ENCODE measurements around the gene VCX2.
A peak's percentile ranks its signal among the peaks of the same experiment; 100 is the strongest.
"Not testable (repeated sequence)": the region's sequence is repeated elsewhere in the genome, so short reads cannot be mapped to it uniquely, and the experiment has no call there.

VCX2 gene

GRCh38 chrX:8171169-8171568, at the start of gene VCX2:
Gene VCX2 (minus strand): TSS chrX:8171267. CDS start chrX:8170643, 624 bp downstream.
- not testable (repeated sequence) for DNase-seq (ENCODE audit: low read depth); H3K4me3 ChIP-seq (ENCODE audit: low read length)

GRCh38 chrX:8204943-8205342, 33.9 kb upstream of the VCX2 start:
- no peak overlapping the region for H3K4me3 ChIP-seq (ENCODE audit: low read length)
- DNase-seq (ENCODE audit: low read depth) = no peak
- TF ChIP-seq CTCF (conservative IDR thresholded peaks at IDR 0.05; ENCODE audit: low read depth, low read length) = no peak

- no peak overlapping the region for H3K4me3 ChIP-seq (ENCODE audit: low read length)
- TF ChIP-seq CTCF (conservative IDR thresholded peaks at IDR 0.05; ENCODE audit: low read depth, low read length) = no peak
- no peak for DNase-seq (ENCODE audit: low read depth)
Observed at GRCh38 chrX:8204169-8204935, 33.3 kb upstream of the VCX2 start.

GRCh38 chrX:8201896-8202331, 30.8 kb upstream of the VCX2 start:
- H3K4me3 ChIP-seq (ENCODE audit: low read length) = no peak overlapping the region
- DNase-seq (ENCODE audit: low read depth) = peak; percentile 54
- TF ChIP-seq CTCF (conservative IDR thresholded peaks at IDR 0.05; ENCODE audit: low read depth, low read length) = no peak

GRCh38 chrX:8196776-8197175, 25.7 kb upstream of the VCX2 start:
- TF ChIP-seq CTCF (conservative IDR thresholded peaks at IDR 0.05; ENCODE audit: low read depth, low read length) = no peak
- H3K4me3 ChIP-seq (ENCODE audit: low read length) = no peak overlapping the region
- no peak for DNase-seq (ENCODE audit: low read depth)

- TF ChIP-seq CTCF (conservative IDR thresholded peaks at IDR 0.05; ENCODE audit: low read depth, low read length) = no peak
- no peak overlapping the region for H3K4me3 ChIP-seq (ENCODE audit: low read length)
- no peak for DNase-seq (ENCODE audit: low read depth)
Observed at GRCh38 chrX:8194216-8194615, 23.1 kb upstream of the VCX2 start.

GRCh38 chrX:8192276-8192675, 21.2 kb upstream of the VCX2 start:
- no peak overlapping the region for H3K4me3 ChIP-seq (ENCODE audit: low read length)
- DNase-seq (ENCODE audit: low read depth) = no peak
- no peak for TF ChIP-seq CTCF (conservative IDR thresholded peaks at IDR 0.05; ENCODE audit: low read depth, low read length)
